Inflammatory macrophage treated with lipopolysaccharide for 4 hours (primary cell): ENCODE results near the gene MPHOSPH10.
"Not testable (repeated sequence)": the region's sequence is repeated elsewhere in the genome, so short reads cannot be mapped to it uniquely, and the experiment has no call there.

ENCODE experiments used
- DNase-seq: peaks from one replicate; pipeline ENCODE4 v3.0.0-alpha.2; 2020

Gene MPHOSPH10

DNA sequence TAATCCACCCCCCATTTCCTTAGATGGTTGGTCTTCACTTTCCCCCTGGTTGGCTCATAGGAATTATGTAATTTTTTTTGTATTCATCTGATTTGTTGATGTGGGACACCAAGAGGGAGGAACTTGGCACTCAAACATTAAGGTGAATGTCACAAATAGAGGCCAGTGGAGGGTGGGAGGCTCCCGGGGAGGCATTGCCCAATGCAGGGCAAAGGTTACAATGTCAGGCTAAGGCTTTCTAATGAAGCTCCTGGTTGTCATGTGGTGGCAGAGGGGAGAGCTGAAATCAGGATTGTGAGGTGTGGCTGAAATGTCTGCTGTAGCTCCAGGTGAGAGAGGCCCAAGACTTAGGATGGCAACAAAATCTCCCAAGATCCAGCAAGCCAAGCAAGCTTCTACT, 42.7 kb downstream of the MPHOSPH10 start:
- DNase-seq, result no peak

DNA sequence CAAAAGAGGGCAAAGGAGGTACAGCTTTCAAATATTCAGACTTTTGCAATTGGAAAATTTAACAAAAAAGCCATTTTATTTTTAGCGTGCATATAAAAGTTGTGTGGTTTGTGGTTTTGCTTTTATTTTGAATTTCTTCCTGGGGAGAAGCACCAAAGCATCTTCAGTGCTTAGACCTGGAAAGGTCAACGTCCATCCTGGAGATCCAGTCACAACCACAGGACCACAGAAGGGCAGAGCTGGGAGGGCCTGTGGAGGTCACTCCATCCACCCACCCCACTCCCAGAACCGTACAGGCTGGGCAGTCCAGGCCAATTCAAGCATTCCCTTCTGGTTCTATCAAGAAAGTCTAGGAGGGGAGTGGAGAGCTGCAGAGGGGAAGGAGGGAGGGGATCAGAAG, 43.8 kb downstream of the MPHOSPH10 start:
- DNase-seq, result no peak

DNA sequence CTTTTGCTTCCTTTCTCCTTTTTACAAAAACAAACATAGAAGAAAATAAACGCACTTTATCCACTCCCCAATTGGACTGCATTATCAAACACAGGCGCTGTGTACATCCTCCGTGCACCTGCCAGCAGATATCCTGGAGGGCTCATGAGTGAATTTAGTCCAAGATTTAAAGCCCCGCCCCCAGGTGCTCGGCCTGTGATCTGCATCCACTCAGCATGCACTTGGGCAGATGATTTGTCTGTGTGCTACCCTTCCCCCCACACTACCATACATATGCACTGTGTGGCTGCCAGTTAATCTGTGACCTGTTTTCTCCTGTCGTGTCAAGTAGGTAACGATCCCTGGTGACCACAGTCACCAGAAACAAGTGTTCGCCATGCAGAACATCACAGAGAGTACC, 48.4 kb downstream of the MPHOSPH10 start:
- not testable (repeated sequence) for DNase-seq

DNA sequence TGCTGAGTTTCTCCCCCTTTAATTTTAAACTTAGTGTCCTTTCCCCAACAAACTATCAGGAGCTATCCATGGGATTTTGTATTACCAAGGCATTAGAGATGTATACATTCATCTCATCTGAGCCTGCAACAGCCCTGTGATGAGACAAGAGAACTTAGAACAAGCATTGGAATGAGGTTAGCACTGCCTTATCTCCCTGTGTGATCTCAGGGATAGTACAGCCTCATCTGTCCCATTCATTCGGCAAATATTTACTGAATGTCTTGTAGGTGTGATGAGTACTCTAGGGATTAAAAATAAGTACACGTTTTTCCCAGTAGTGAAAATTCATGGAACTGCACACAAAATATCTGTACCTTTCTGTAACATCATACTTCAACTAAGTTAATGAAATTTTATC, 50.9 kb downstream of the MPHOSPH10 start:
- DNase-seq, result no peak

DNA sequence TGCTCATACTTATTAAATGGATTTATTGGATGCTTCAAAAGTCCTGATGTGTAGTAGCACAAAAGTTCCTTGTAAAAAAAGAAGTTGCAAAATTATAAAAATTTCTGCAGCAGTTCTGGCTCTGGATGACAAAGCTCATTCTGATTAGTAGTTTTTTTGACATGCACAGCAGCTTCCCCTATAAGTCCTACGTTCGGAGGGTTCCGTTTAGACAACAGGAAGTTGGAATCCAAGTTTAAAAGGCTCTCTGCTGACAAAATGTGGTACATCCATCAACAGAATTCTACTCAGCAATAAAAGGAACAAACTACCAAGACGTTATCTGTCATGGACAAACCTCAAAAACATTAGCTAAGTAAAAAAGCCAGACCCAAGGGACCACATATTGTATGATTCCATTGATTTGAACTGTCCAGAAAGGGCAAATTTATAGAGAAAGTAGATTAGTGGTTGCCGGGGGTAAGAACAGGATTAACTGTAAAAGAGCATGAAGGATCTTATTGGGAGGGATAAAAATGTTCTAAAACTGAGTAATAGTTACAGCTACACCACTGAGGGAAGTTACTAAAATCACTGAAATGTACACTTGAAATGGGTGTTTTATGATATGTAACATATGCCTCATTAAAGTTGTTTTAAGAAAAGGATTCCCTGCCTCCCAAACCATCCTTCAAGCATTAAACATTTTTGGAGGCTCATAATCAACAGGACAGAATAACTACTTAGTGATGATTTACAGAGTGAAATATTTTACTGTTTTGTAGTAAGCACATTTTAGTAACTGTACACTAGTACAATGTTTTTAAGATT, 53.1 kb downstream of the MPHOSPH10 start:
- not testable (repeated sequence) for DNase-seq

DNA sequence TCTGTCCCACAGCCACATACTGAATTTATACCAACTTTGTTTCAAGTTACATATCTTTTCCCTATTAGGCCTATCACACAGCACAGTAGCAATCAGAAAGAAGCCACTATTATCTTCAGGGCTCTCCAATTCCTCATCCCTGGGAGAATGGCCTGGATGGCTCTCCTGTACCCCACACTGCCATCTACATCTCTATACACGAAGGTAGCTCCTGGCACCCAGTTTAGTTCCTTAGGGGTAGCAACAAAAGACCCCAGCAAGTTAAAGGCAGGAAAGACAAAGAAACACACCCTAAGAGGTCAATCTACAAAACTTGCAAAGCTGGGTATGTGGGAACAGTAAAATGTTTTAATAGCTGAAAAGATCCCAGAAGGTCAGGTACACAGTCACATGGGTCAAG, 56.5 kb downstream of the MPHOSPH10 start:
- DNase-seq, result no peak

DNA sequence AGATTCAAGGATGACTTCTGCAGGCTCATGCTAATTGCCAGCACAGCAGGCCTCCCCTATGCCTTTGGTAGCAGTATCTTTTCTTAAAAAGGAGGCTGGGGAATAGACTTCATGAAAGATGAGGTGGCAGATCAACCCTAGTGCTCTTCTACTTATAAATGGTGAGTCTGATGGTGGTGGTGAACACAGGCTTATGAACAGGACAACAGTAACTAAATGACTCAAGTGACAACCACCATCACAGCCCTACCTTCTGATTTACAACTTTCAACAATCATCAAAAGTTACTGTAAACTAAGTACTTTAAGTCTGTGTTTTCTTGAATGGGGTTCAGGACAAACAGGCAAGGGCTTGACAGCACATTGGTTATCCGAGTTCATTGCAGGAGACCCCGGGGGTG, 57.2 kb downstream of the MPHOSPH10 start:
- DNase-seq, result no peak

DNA sequence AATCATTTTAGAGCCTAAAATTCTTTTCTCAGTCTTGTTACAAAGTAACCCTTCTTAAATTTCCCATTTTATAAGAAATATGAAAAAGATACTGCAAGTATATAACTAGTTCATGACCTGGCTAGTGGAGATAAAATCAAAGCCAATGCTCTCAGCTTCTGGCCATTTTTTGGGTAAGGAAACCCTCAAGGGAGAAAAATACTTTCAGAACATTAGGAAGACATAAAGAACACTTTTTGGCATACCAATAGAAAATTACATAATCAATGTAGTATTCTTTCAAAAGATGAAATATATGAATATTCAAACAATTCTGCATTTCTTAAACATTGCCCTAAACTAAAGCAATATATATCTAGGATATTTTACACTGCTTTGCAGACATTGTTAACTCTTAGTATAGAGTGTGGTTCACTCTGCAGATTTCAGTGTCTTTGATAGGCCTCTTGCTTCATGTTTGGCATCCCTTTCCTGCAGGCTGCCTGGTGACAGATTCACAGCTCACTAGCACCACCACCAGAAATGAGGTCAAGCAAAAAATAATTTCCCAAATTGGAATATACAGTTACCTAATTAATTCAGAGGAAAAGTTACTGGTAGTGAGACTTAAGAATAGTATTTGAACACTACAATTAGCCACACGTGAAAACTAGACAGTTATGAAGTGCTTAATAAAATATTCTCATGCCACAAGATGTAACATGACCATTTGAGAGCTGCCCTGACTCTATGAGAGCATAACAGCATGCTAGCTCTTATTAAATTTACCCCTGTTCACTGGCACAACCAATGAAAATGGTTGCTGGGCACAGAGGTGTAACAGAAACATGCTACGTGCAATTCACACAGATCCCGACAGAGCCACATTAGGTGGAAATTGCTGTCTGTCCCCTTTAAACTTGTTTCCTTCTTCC, 60.5 kb downstream of the MPHOSPH10 start:
- peak; percentile 16 for DNase-seq

DNA sequence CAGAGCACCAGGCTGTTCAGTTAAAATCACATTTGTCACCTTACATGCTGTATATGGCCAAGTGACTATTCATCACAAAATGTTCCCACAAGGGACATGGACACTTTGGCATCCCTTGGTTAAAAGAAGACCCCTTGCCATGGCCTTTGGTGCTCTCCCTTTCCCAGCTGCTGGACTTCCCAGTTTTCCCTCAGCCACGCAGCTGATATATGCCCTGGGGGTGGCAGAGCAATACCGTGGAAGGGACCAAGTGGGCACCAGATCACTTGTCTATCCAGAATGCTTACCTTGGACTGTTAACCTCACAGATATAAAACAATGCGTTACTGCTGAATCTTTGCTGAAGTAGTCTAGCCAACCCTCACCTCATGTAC, 61.1 kb downstream of the MPHOSPH10 start:
- DNase-seq, result no peak
